Activated naive CD4-positive, alpha-beta T cell treated with anti-CD3 and anti-CD28 coated beads, Interleukin-2, amount 50 U/mL, for 24 hours (primary cell): ENCODE results near the gene PIGT.
"Not testable (repeated sequence)": the region's sequence is repeated elsewhere in the genome, so short reads cannot be mapped to it uniquely, and the experiment has no call there.

ENCODE experiments used
- H3K27ac Mint-ChIP-seq: one replicate; pipeline ENCODE4 v1.8.0; 2021; ENCODE audit warnings: mild to moderate bottlenecking, mixed read lengths
- H3K27me3 Mint-ChIP-seq: one replicate; pipeline ENCODE4 v1.8.0; 2021; ENCODE audit warnings: mixed read lengths
- H3K36me3 Mint-ChIP-seq: one replicate; pipeline ENCODE4 v1.8.0; 2021; ENCODE audit warnings: mixed read lengths
- H3K4me1 Mint-ChIP-seq: one replicate; pipeline ENCODE4 v1.8.0; 2021; ENCODE audit warnings: mixed read lengths
- H3K4me3 Mint-ChIP-seq: one replicate; pipeline ENCODE4 v1.8.0; 2021; ENCODE audit warnings: mild to moderate bottlenecking, mixed read lengths
- H3K9me3 Mint-ChIP-seq: one replicate; pipeline ENCODE4 v1.8.0; 2021; ENCODE audit warnings: mixed read lengths

PIGT gene

GRCh38 chr20:45462711-45463509 is 47.0 kb downstream of the PIGT start:
- Mint-ChIP-seq H3K4me3 (no peak overlapping the region), H3K4me1 (no peaks in the 10 kb centered on the region), H3K36me3 (no peaks in the 10 kb centered on the region), H3K9me3 (no peaks in the 10 kb centered on the region), H3K27me3 (peaks cover 7% of the 10 kb centered on the region), H3K27ac (no peak overlapping the region)

- H3K27ac Mint-ChIP-seq = no peak overlapping the region
- no peak overlapping the region for H3K4me3 Mint-ChIP-seq
- no peaks in the 10 kb centered on the region for H3K36me3 Mint-ChIP-seq
- H3K4me1 Mint-ChIP-seq = peaks cover 3% of the 10 kb centered on the region
- no peaks in the 10 kb centered on the region for H3K9me3 Mint-ChIP-seq
- H3K27me3 Mint-ChIP-seq = peaks cover 9% of the 10 kb centered on the region
These were observed 47.8 kb downstream of the PIGT start for GRCh38 chr20:45463709-45464108.

GRCh38 chr20:45465491-45466266 is 49.7 kb downstream of the PIGT start:
- H3K36me3 Mint-ChIP-seq = no peaks in the 10 kb centered on the region
- H3K4me3 Mint-ChIP-seq = no peak overlapping the region
- peaks cover 16% of the 10 kb centered on the region for H3K27me3 Mint-ChIP-seq
- H3K27ac Mint-ChIP-seq = no peak overlapping the region
- peaks cover 3% of the 10 kb centered on the region for H3K4me1 Mint-ChIP-seq
- no peaks in the 10 kb centered on the region for H3K9me3 Mint-ChIP-seq

GRCh38 chr20:45467172-45467571 is 51.2 kb downstream of the PIGT start:
- Mint-ChIP-seq H3K27me3 (peaks cover 28% of the 10 kb centered on the region), H3K4me3 (no peak overlapping the region), H3K4me1 (peaks cover 3% of the 10 kb centered on the region), H3K36me3 (peaks cover 1% of the 10 kb centered on the region), H3K27ac (no peak overlapping the region), H3K9me3 (no peaks in the 10 kb centered on the region)

GRCh38 chr20:45467861-45468260 is 51.9 kb downstream of the PIGT start:
- H3K36me3 Mint-ChIP-seq = peaks cover 1% of the 10 kb centered on the region

GRCh38 chr20:45469336-45470261 is 53.7 kb downstream of the PIGT start, which contains the start of gene WFDC2:
Gene WFDC2 (plus strand): TSS chr20:45469753. CDS start chr20:45469782, 29 bp downstream.
- H3K27ac Mint-ChIP-seq = no peak within 1 kb of the TSS
- peaks cover 3% of the 10 kb centered on the region for H3K4me1 Mint-ChIP-seq
- peak within 1 kb of the TSS; percentile 64 for H3K4me3 Mint-ChIP-seq
- H3K9me3 Mint-ChIP-seq = no peaks in the 10 kb centered on the region
- peaks cover 1% of the 10 kb centered on the region for H3K36me3 Mint-ChIP-seq
- peaks cover 40% of the 10 kb centered on the region for H3K27me3 Mint-ChIP-seq

More at GRCh38 chr20:45467861-45468260, 51.9 kb downstream of the PIGT start:
- Mint-ChIP-seq H3K9me3 (no peaks in the 10 kb centered on the region), H3K27me3 (peaks cover 32% of the 10 kb centered on the region), H3K27ac (no peak overlapping the region), H3K4me3 (no peak overlapping the region), H3K4me1 (peaks cover 3% of the 10 kb centered on the region)

- H3K4me3 Mint-ChIP-seq = peak overlapping the region; percentile 64
- no peaks in the 10 kb centered on the region for H3K9me3 Mint-ChIP-seq
- peaks cover 1% of the 10 kb centered on the region for H3K36me3 Mint-ChIP-seq
- H3K27ac Mint-ChIP-seq = no peak overlapping the region
- H3K4me1 Mint-ChIP-seq = peaks cover 3% of the 10 kb centered on the region
- peaks cover 40% of the 10 kb centered on the region for H3K27me3 Mint-ChIP-seq
These were observed 54.5 kb downstream of the PIGT start for GRCh38 chr20:45470262-45470931.

GRCh38 chr20:45470937-45471336 is 55.0 kb downstream of the PIGT start:
- Mint-ChIP-seq H3K27me3 (peaks cover 39% of the 10 kb centered on the region), H3K27ac (no peak overlapping the region), H3K9me3 (no peaks in the 10 kb centered on the region), H3K4me1 (peaks cover 3% of the 10 kb centered on the region), H3K36me3 (peaks cover 1% of the 10 kb centered on the region), H3K4me3 (peak overlapping the region; percentile 64)

- H3K4me1 Mint-ChIP-seq, H3K9me3 Mint-ChIP-seq, H3K27ac Mint-ChIP-seq, H3K4me3 Mint-ChIP-seq, H3K36me3 Mint-ChIP-seq: not testable (repeated sequence)
- H3K27me3 Mint-ChIP-seq = peaks cover 33% of the 10 kb centered on the region
These were observed 56.3 kb downstream of the PIGT start for GRCh38 chr20:45472286-45472685.
